Heart right ventricle (tissue), 16 donors: Measurements from ENCODE around the gene ILF3. TPM values are rescaled to one million over a fixed set of nuclear protein-coding genes. Genes with fewer than 3 reads are reported as not detected.
A peak's percentile ranks its signal among the peaks of the same experiment; 100 is the strongest.

Experiments
- ATAC-seq, 8 donors: fragments of 200-7000 bp; cut with Tn5 transposase; one replicate each; pipeline ENCODE4 v1.9.1; 2020; ENCODE audit warnings: mild to moderate bottlenecking in 8 of 8, moderate library complexity in 8 of 8, moderate number of reproducible peaks in 1 of 8
- DNase-seq, 2 donors: peaks; one replicate each; pipeline ENCODE4 v3.0.0-alpha.2; 2020
- H3K27ac ChIP-seq, 10 donors: fragments of 200-600 bp; sonication (generic) in 2 of 10; one replicate each; pipeline versions ENCODE4 v1.5.0 to v1.8.0; 2020 to 2022; ENCODE audit warnings: mild to moderate bottlenecking in 3 of 10
- H3K27me3 ChIP-seq, 7 donors: fragments of 200-600 bp; one replicate each; pipeline ENCODE4 v1.8.0; 2021 to 2022; ENCODE audit warnings: mild to moderate bottlenecking in 2 of 7
- H3K36me3 ChIP-seq, 9 donors: fragments of 200-600 bp; sonication (generic) in 1 of 9; one replicate each; pipeline versions ENCODE4 v1.5.0 to v1.8.0; 2020 to 2022; ENCODE audit warnings: mild to moderate bottlenecking in 2 of 9
- H3K4me1 ChIP-seq, 9 donors: fragments of 200-600 bp; sonication (generic) in 1 of 9; one replicate each; pipeline versions ENCODE4 v1.5.0 to v1.8.0; 2020 to 2022; ENCODE audit warnings: mild to moderate bottlenecking in 4 of 9
- H3K4me3 ChIP-seq, 10 donors: fragments of 200-600 bp; sonication (generic) in 2 of 10; one replicate each; pipeline versions ENCODE4 v1.5.0 to v1.8.0; 2020 to 2022; ENCODE audit warnings: mild to moderate bottlenecking in 7 of 10, moderate library complexity in 2 of 10
- H3K9me3 ChIP-seq, 11 donors: fragments of 200-600 bp in 10 of 11; sonication (generic) in 2 of 11; one replicate each; pipeline versions ENCODE4 v1.5.0 to v1.8.0; 2013 to 2022; ENCODE audit warnings: mild to moderate bottlenecking in 2 of 11, control low read depth in 1 of 11, moderate library complexity in 1 of 11
- WGBS, 2 donors: extraction: QIAGEN DNeasy Blood & Tissue Kit; methylation state at CpG; one replicate each; pipeline ENCODE4 v1.1.7; 2013; ENCODE audit warnings: inconsistent platforms in 1 of 2; 5-methylcytosine and 5-hydroxymethylcytosine counted together
- intact Hi-C, 10 donors: fragments of 100-400 bp; cut with DNase I; formaldehyde crosslinking; loops; one replicate each; pipeline versions ENCODE4 v1.11.1 to v1.14.2; 2022
- polyA plus RNA-seq, 2 donors: library from polyadenylated mRNA; stranded (reverse); fragments of 200-250 nt; gene quantifications; one replicate each; pipeline ENCODE4 v1.2.3, GENCODE V29; 2013
- total RNA-seq, 10 donors: library from RNA; stranded (reverse); fragmentation: NEBNext Ultra II Directional in 3 of 10; extraction: Animal tissue kit (Norgen Biotek cat#: 25700) in 3 of 10; gene quantifications; one replicate each; pipeline versions ENCODE4 v1.2.1 to v1.2.4, GENCODE V29; 2021 to 2023
- TF ChIP-seq, protein P1 (sequence below), 9 donors: fragments of 200-600 bp; sonication (generic) in 2 of 9; IDR thresholded peaks; one replicate each; pipeline versions ENCODE4 v1.5.0 to v1.8.0; 2021 to 2022; ENCODE audit warnings: antibody characterized with exemption in 9 of 9, mild to moderate bottlenecking in 5 of 9, moderate library complexity in 1 of 9
- donor health status: Arrhythmogenic right ventricular cardiomyopathy.
- donor health status: ischemic (EF 13 %, LVEDD 7.1; RV severe dilation, severe dysfunction).
- donor health status: healthy with polysubstance abuse.
- donor health status: DM: no; HTN: yes; CAD: no.
- donor health status: DM: no; HTN: no; CAD: no.
- donor health status: ischemic (EF 25% LVEDD 6.9; RV normal size, moderate dysfunction).
- donor health status: ischemic (EF 25% LVEDD 5.7; RV mildly dilated, moderate dysfunction).
- donor health status: healthy.
- donor health status: DM: yes; HTN: yes; CAD: no.
- donor health status: Ischemic cardiomyopathy.
- donor health status: ischemic (EF 35%, LVEDD 5.7; RV mildly dilated, moderate dysfunction).
- donor health status: nonischemic (EF 11% LVEDD 7.7; RV severe dilation, severe dysfunction).
- donor health status: DM: yes; HTN: yes; CAD: no.
- donor health status: PGD.
- donor health status: ischemic (EF 29% LVEDD 5.4; RV normal size, mild dysfunction).
- donor health status: nonischemic (EF 23%, LVEDD 6.1; RV moderate dilation, normal function).

ILF3 gene
- total and polyA plus RNA-seq, 12 donors: 68.1 to 129 (median 109) TPM

GRCh38 chr19:10692673-10693264 is 38.6 kb downstream of the ILF3 start:
- peaks cover 0 to 55% (median 23%) of the 10 kb centered on the region in 9 donors for H3K36me3 ChIP-seq
- intact Hi-C loops: loop anchor here in 2 of 10 donors (5.0 to 10.0 kb wide), 2 partner anchors 35 to 208 kb away; no protein-coding TSS in a partner anchor
- TF ChIP-seq, protein P1, sequence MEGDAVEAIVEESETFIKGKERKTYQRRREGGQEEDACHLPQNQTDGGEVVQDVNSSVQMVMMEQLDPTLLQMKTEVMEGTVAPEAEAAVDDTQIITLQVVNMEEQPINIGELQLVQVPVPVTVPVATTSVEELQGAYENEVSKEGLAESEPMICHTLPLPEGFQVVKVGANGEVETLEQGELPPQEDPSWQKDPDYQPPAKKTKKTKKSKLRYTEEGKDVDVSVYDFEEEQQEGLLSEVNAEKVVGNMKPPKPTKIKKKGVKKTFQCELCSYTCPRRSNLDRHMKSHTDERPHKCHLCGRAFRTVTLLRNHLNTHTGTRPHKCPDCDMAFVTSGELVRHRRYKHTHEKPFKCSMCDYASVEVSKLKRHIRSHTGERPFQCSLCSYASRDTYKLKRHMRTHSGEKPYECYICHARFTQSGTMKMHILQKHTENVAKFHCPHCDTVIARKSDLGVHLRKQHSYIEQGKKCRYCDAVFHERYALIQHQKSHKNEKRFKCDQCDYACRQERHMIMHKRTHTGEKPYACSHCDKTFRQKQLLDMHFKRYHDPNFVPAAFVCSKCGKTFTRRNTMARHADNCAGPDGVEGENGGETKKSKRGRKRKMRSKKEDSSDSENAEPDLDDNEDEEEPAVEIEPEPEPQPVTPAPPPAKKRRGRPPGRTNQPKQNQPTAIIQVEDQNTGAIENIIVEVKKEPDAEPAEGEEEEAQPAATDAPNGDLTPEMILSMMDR (IDR thresholded peaks at IDR 0.05): no peak
- no peak overlapping the region for H3K4me3 ChIP-seq
- H3K27ac ChIP-seq: no peak overlapping the region
- H3K27me3 ChIP-seq: no peaks in the 10 kb centered on the region
- 86 to 88% methylated on average over 5 of the region's 5 CpGs for WGBS, 2 donors
- no peaks in the 10 kb centered on the region for H3K9me3 ChIP-seq
- no peak for ATAC-seq
- DNase-seq: no peak
- H3K4me1 ChIP-seq: peaks cover 0 to 21% (median 14%) of the 10 kb centered on the region in 9 donors

- 35 to 38% methylated on average over 16 of the region's 16 CpGs for WGBS, 2 donors
- no peak for ATAC-seq
- no peaks in the 10 kb centered on the region for H3K9me3 ChIP-seq
- no peak overlapping the region for H3K27ac ChIP-seq
- no peaks in the 10 kb centered on the region for H3K27me3 ChIP-seq
- intact Hi-C loops: loop anchor here in 7 of 10 donors (5.0 to 10.0 kb wide), 6 partner anchors 33 to 210 kb away; partner anchors contain the start of genes CDKN2D (in 1 of the 7) and KRI1 (in 1 of the 7)
- H3K36me3 ChIP-seq: peaks cover 0 to 34% (median 10%) of the 10 kb centered on the region in 9 donors
- H3K4me1 ChIP-seq: peaks cover 0 to 17% (median 13%) of the 10 kb centered on the region in 9 donors
- no peak for DNase-seq
- peak overlapping the region in 1 of 10 donors; percentile 44 for H3K4me3 ChIP-seq
- TF ChIP-seq, protein P1 (IDR thresholded peaks at IDR 0.05): no peak
These were observed 40.7 kb downstream of the ILF3 start for GRCh38 chr19:10694706-10695307.

DNA sequence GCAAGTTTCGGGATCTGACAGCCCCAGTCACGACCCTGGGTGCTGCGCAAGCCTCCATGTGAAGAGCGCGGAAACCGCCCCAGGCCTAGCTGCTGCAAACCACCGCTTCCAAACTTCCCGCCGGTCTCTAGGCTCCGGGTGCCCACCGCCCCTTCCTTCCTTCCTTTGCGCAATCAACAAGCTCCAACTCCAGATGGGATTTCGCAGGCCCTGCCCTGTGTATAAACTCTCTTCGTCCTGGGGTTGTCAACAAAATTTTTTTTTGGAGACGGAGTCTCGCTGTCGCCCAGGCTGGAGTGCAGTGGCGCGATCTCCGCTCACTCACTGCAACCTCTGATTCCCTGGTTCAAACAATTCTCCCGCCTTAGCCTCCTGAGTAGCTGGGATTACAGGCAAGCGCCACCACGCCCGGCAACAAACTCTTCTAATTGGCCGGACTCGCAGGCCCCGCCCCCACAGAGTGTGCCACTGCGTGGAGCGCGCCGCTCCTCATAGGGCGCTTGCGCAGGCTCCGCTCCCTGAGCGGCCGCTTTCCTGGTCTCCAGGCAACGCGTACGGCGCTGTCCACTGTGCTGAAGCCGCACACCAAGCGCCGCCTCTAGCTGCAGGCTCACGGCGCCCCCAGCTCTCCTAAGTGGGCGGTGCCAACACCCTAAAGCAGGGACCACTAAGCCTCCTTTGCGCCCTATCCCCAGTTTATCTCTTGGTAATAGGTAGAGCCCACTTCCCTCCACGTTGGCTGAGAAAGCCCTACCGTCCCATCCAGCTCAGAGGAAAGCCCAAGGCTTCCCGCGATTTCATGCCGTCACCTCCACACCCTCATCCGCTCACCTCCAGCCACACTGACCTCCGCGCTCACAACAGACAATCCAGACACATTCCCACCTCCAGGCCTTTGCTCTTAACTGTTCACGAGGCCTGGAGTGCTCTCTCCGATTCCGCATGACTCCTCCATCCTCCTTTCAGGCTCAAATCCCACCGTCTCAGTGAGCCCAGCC is 41.6 kb downstream of the ILF3 start:
- Histone ChIP-seq H3K4me3 (peak overlapping the region in 7 of 10 donors; percentile 20 to 44 (median 35)), H3K36me3 (peaks cover 0 to 26% (median 5%) of the 10 kb centered on the region in 9 donors), H3K9me3 (no peaks in the 10 kb centered on the region), H3K27me3 (no peaks in the 10 kb centered on the region), H3K27ac (no peak overlapping the region), H3K4me1 (peaks cover 0 to 18% (median 13%) of the 10 kb centered on the region in 9 donors)
- WGBS, 2 donors: 9 to 10% methylated on average over 59 of the region's 59 CpGs
- DNase-seq (peak; percentile 91 to 94), ATAC-seq (peak; percentile 97 to 99 (median 98))
- intact Hi-C loops: loop anchor here in 6 of 10 donors (5.0 to 10.0 kb wide), 5 partner anchors 33 to 211 kb away; partner anchors contain the start of genes CDKN2D (in 1 of the 6) and KRI1 (in 1 of the 6)
- TF ChIP-seq, protein P1 (IDR thresholded peaks at IDR 0.05): no peak
